HG03575 (cell line): ENCODE data around the gene CRTC2.
"Not testable (repeated sequence)": the region's sequence is repeated elsewhere in the genome, so short reads cannot be mapped to it uniquely, and the experiment has no call there.

Source experiments
- ATAC-seq: cut with Tn5 transposase; IDR thresholded peaks from one replicate; pipeline ENCODE4 v1.9.1; 2021; ENCODE audit not compliant: unreplicated experiment, insufficient number of reproducible peaks, low FRiP score; ENCODE audit errors: extremely low read depth

CRTC2 gene

GRCh38 chr1:153916297-153916696, 42.1 kb downstream of the CRTC2 start:
- no peak for ATAC-seq

- ATAC-seq, result no peak
Observed at GRCh38 chr1:153912349-153912748, 46.1 kb downstream of the CRTC2 start.

GRCh38 chr1:153910560-153910959, 47.9 kb downstream of the CRTC2 start:
- not testable (repeated sequence) for ATAC-seq

GRCh38 chr1:153908071-153908470, 50.3 kb downstream of the CRTC2 start:
- no peak for ATAC-seq

- no peak for ATAC-seq
Observed at GRCh38 chr1:153907134-153907533, 51.3 kb downstream of the CRTC2 start.

- no peak for ATAC-seq
Observed at GRCh38 chr1:153906396-153906795, 52.0 kb downstream of the CRTC2 start.

- not testable (repeated sequence) for ATAC-seq
Observed at GRCh38 chr1:153905908-153906307, 52.5 kb downstream of the CRTC2 start.

GRCh38 chr1:153903841-153904455, 54.5 kb downstream of the CRTC2 start:
- no peak for ATAC-seq

- ATAC-seq, result no peak
Observed at GRCh38 chr1:153899509-153899908, 58.9 kb downstream of the CRTC2 start.
